PFSK-1 (cell line): ENCODE measurements around the gene SMIM35.

ENCODE experiments used
- POLR2AphosphoS5 ChIP-seq: IDR thresholded peaks from 2 replicates; pipeline ENCODE4 v1.6.1; 2012; ENCODE audit warnings: low read depth, mild to moderate bottlenecking, control low read depth, low read length, moderate library complexity
- REST ChIP-seq, 2 experiments: IDR thresholded peaks; 2 replicates each; pipeline versions ENCODE4 v1.6.1 to v1.8.0; 2011 to 2012; ENCODE audit warnings: low read depth in 2 of 2, low read length in 2 of 2, control low read depth in 1 of 2, inconsistent platforms in 1 of 2, mild to moderate bottlenecking in 1 of 2, moderate library complexity in 1 of 2; ENCODE audit not compliant: insufficient read depth in 1 of 2
- TAF1 ChIP-seq: IDR thresholded peaks from 2 replicates; pipeline ENCODE4 v1.6.1; 2012; ENCODE audit warnings: low read length, control low read depth, borderline replicate concordance; ENCODE audit not compliant: insufficient read depth

GRCh38 chr11:118055966-118056365 lies 30.8 kb downstream of the SMIM35 start:
- no peak for TF ChIP-seq TAF1
- no peak for TF ChIP-seq POLR2AphosphoS5
- no peak for TF ChIP-seq REST (IDR thresholded peaks at IDR 0.05; ENCODE audit: insufficient read depth in 1 of 2, low read depth in 2 of 2, low read length in 2 of 2)
